Breast epithelium (tissue), 4 donors: ENCODE results near the gene RNF8. TPM values are rescaled to one million over a fixed set of nuclear protein-coding genes. Genes with fewer than 3 reads are reported as not detected.
"Not testable (repeated sequence)": the region's sequence is repeated elsewhere in the genome, so short reads cannot be mapped to it uniquely, and the experiment has no call there.

Source experiments
- DNase-seq, 2 donors: peaks; one replicate each; pipeline ENCODE4 v3.0.0-alpha.2; 2019; ENCODE audit warnings: low spot score in 2 of 2
- H3K27ac ChIP-seq, 2 donors: fragments of 200-600 bp; sonication (generic) in 1 of 2; one replicate each; pipeline ENCODE4 v1.5.1; 2016 to 2019; ENCODE audit warnings: mild to moderate bottlenecking in 1 of 2
- H3K27me3 ChIP-seq, 2 donors: fragments of 200-600 bp; sonication (generic) in 1 of 2; one replicate each; pipeline versions ENCODE4 v1.5.1 to v1.6.0; 2017 to 2019; ENCODE audit warnings: control low read depth in 1 of 2, mild to moderate bottlenecking in 1 of 2
- H3K36me3 ChIP-seq: fragments of 200-600 bp; one replicate; pipeline ENCODE4 v1.5.1; 2019
- H3K4me1 ChIP-seq, 2 donors: fragments of 200-600 bp; sonication (generic); one replicate each; pipeline ENCODE4 v1.5.1; 2016 to 2019; ENCODE audit warnings: control low read depth in 1 of 2
- H3K4me3 ChIP-seq, 3 donors: fragments of 200-600 bp; sonication (generic); 1 replicate in 2 of 3; 2 replicates in 1 of 3; pipeline ENCODE4 v1.5.1; 2016 to 2019; ENCODE audit warnings: mild to moderate bottlenecking in 3 of 3, moderate library complexity in 2 of 3
- H3K9me3 ChIP-seq, 2 donors: fragments of 200-600 bp; sonication (generic) in 1 of 2; one replicate each; pipeline ENCODE4 v1.5.1; 2016 to 2019; ENCODE audit warnings: control low read depth in 1 of 2
- CTCF ChIP-seq, 3 donors: fragments of 450-650 bp; IDR thresholded peaks; one replicate each; pipeline ENCODE4 v1.5.1; 2016 to 2017; ENCODE audit warnings: antibody characterized with exemption in 3 of 3, mild to moderate bottlenecking in 3 of 3, moderate library complexity in 3 of 3
- POLR2A ChIP-seq: fragments of 450-650 bp; IDR thresholded peaks from one replicate; pipeline ENCODE4 v1.6.1; 2016; ENCODE audit warnings: antibody characterized with exemption, mild to moderate bottlenecking, moderate library complexity
- intact Hi-C: fragments of 100-400 bp; cut with DNase I; formaldehyde crosslinking; loops from one replicate; pipeline ENCODE4 v1.15.1; 2023; ENCODE audit warnings: low total_unique reads
- total RNA-seq, 3 donors: library from RNA; depleted of rRNA; stranded (reverse); fragments of >200 nt; gene quantifications; one replicate each; pipeline ENCODE4 v1.1.0, GENCODE V29; 2016

RNF8 gene
- total RNA-seq, 3 donors from 2014 or later: 7.8 to 16.0 (median 12.8) TPM

GRCh38 chr6:37442416-37443215, 88.8 kb downstream of the RNF8 start:
- Histone ChIP-seq H3K27me3 (no peaks in the 10 kb centered on the region), H3K36me3 (no peaks in the 10 kb centered on the region), H3K9me3 (no peaks in the 10 kb centered on the region), H3K27ac (peak overlapping the region; percentile 49 to 67), H3K4me3 (peak overlapping the region; percentile 2 to 29 (median 5)), H3K4me1 (no peaks in the 10 kb centered on the region)
- intact Hi-C loops: no loop called here
- TF ChIP-seq POLR2A (no peak), CTCF (IDR thresholded peaks at IDR 0.05) (no peak)
- DNase-seq: no peak

- H3K36me3 ChIP-seq, H3K27ac ChIP-seq: not testable (repeated sequence)
- peak overlapping the region in 2 of 3 donors; percentile 2 to 29 for H3K4me3 ChIP-seq
These were observed 89.4 kb downstream of the RNF8 start for GRCh38 chr6:37443216-37443542.

More at GRCh38 chr6:37443216-37443542, 89.4 kb downstream of the RNF8 start:
- H3K9me3 ChIP-seq, intact Hi-C loops, DNase-seq, H3K4me1 ChIP-seq, H3K27me3 ChIP-seq: not testable (repeated sequence)

Other genes starting within 250 kb of the RNF8 start
- 10 to 100 TPM; 17.4 to 56.0 (median 31.6) TPM for gene PIM1, start 183.8 kb upstream of the RNF8 start, total RNA-seq
- gene TBC1D22B, start 96.2 kb upstream of the RNF8 start, total RNA-seq: 10 to 100 TPM in 1 of 3 donors, 1 to 10 TPM in 2; 5.8 to 12.4 (median 8.8) TPM
- 1 to 10 TPM in 1 of 3 donors, under 1 TPM in 1, not detected in 1; 0.66 to 1.0 TPM for gene TMEM217, start 95.8 kb upstream of the RNF8 start, total RNA-seq
- gene CMTR1, start 79.2 kb downstream of the RNF8 start, total RNA-seq: 10 to 100 TPM; 31.4 to 35.7 (median 32.4) TPM
- gene CCDC167, start 145.9 kb downstream of the RNF8 start, total RNA-seq: 10 to 100 TPM; 14.1 to 39.3 (median 14.8) TPM